WTC11 (cell line): ENCODE results near the gene FOXJ1. TPM values are rescaled to one million over a fixed set of nuclear protein-coding genes. Genes with fewer than 3 reads are reported as not detected.

Source experiments
- ATAC-seq: fragments of 200-7000 bp; cut with Tn5 transposase; 2 replicates; pipeline ENCODE4 v1.10.0; 2021; ENCODE audit warnings: mild to moderate bottlenecking, moderate library complexity
- CTCF ChIA-PET: fragments of 300-600 bp; sonication (Branson Sonifier 250); formaldehyde crosslinking; loops from one replicate; lab custom pipeline; 2021; ENCODE audit warnings: antibody characterized with exemption; lab: Charles Lee
- POLR2A ChIA-PET: fragments of 350-600 bp; sonication (Branson Sonifier 250); formaldehyde crosslinking; loops from one replicate; lab custom pipeline; 2021; ENCODE audit warnings: antibody characterized with exemption; lab: Charles Lee
- DNase-seq: peaks from one replicate; pipeline ENCODE4 v3.0.0; 2021; ENCODE audit warnings: low spot score
- H3K27ac Mint-ChIP-seq: 2 replicates; pipeline ENCODE4 v1.8.0; 2021; ENCODE audit warnings: mixed read lengths
- H3K27me3 Mint-ChIP-seq: 2 replicates; pipeline ENCODE4 v1.8.0; 2021; ENCODE audit warnings: low read depth, mild to moderate bottlenecking, moderate library complexity, mixed read lengths
- H3K36me3 Mint-ChIP-seq: 2 replicates; pipeline ENCODE4 v1.8.0; 2021; ENCODE audit warnings: mixed read lengths
- H3K4me1 Mint-ChIP-seq: 2 replicates; pipeline ENCODE4 v1.8.0; 2022; ENCODE audit warnings: mixed read lengths
- H3K4me3 Mint-ChIP-seq: 2 replicates; pipeline ENCODE4 v1.8.0; 2021; ENCODE audit warnings: mild to moderate bottlenecking, moderate library complexity, mixed read lengths
- H3K9me3 Mint-ChIP-seq: 2 replicates; pipeline ENCODE4 v1.8.0; 2021; ENCODE audit warnings: mixed read lengths
- CBFB ChIP-seq: sonication (generic); formaldehyde crosslinking; IDR thresholded peaks from 2 replicates; pipeline ENCODE4 v1.8.1; 2022; ENCODE audit warnings: mild to moderate bottlenecking, low read depth, missing genetic modification reagents
- ESRRA ChIP-seq: sonication (generic); formaldehyde crosslinking; IDR thresholded peaks from 2 replicates; pipeline ENCODE4 v1.8.1; 2022; ENCODE audit warnings: mild to moderate bottlenecking, missing genetic modification reagents, borderline replicate concordance
- ETV6 ChIP-seq: sonication (generic); formaldehyde crosslinking; IDR thresholded peaks from 2 replicates; pipeline ENCODE4 v1.8.1; 2022; ENCODE audit warnings: mild to moderate bottlenecking, missing genetic modification reagents
- GABPB1 ChIP-seq: sonication (generic); formaldehyde crosslinking; IDR thresholded peaks from 2 replicates; pipeline ENCODE4 v1.8.1; 2023; ENCODE audit warnings: mild to moderate bottlenecking, missing genetic modification reagents
- GTF2I ChIP-seq: fragments of 250-450 bp; sonication (Bioruptor Pico); conservative IDR thresholded peaks from 2 replicates; pipeline ENCODE4 v1.4.0; 2021; ENCODE audit warnings: mild to moderate bottlenecking
- NR1H2 ChIP-seq: sonication (generic); formaldehyde crosslinking; IDR thresholded peaks from 2 replicates; pipeline ENCODE4 v1.9.0; 2021; ENCODE audit warnings: mild to moderate bottlenecking, moderate library complexity, missing genetic modification reagents
- NR2C2 ChIP-seq: sonication (generic); formaldehyde crosslinking; IDR thresholded peaks from 2 replicates; pipeline ENCODE4 v1.8.0; 2022; ENCODE audit warnings: mild to moderate bottlenecking, missing genetic modification reagents
- NR3C1 ChIP-seq: sonication (generic); formaldehyde crosslinking; conservative IDR thresholded peaks from 2 replicates; pipeline ENCODE4 v1.8.1; 2023; ENCODE audit warnings: low read depth, mild to moderate bottlenecking, missing genetic modification reagents
- PRRX2 ChIP-seq: fragments of 250-450 bp; sonication (Bioruptor Pico); IDR thresholded peaks from 2 replicates; pipeline ENCODE4 v1.8.0; 2021; ENCODE audit warnings: mild to moderate bottlenecking
- TEAD1 ChIP-seq: sonication (generic); formaldehyde crosslinking; IDR thresholded peaks from 2 replicates; pipeline ENCODE4 v1.8.0; 2022; ENCODE audit warnings: mild to moderate bottlenecking, missing genetic modification reagents
- ZNF138 ChIP-seq: sonication (generic); formaldehyde crosslinking; conservative IDR thresholded peaks from 2 replicates; pipeline ENCODE4 v1.8.1; 2022; ENCODE audit warnings: mild to moderate bottlenecking, moderate library complexity, missing genetic modification reagents
- ZNF416 ChIP-seq: fragments of 250-450 bp; sonication (Bioruptor Pico); IDR thresholded peaks from 2 replicates; pipeline ENCODE4 v1.9.0; 2021; ENCODE audit warnings: mild to moderate bottlenecking, inconsistent platforms
- ZNF423 ChIP-seq: fragments of 250-450 bp; sonication (Bioruptor Pico); IDR thresholded peaks from 2 replicates; pipeline ENCODE4 v2.1.2; 2022; ENCODE audit warnings: mild to moderate bottlenecking, moderate library complexity
- total RNA-seq: library from RNA; stranded (reverse); gene quantifications from 3 replicates; pipeline ENCODE4 v1.2.3, GENCODE V29; 2021
- TF ChIP-seq, protein P1 (sequence below): fragments of 200-600 bp; IDR thresholded peaks from 2 replicates; pipeline ENCODE4 v1.8.0; 2022; ENCODE audit warnings: antibody characterized with exemption
- TF ChIP-seq, protein P2 (sequence below): sonication (generic); formaldehyde crosslinking; IDR thresholded peaks from 2 replicates; pipeline ENCODE4 v1.8.0; 2022; ENCODE audit warnings: mild to moderate bottlenecking, missing genetic modification reagents
- TF ChIP-seq, protein P3 (sequence below): sonication (generic); formaldehyde crosslinking; IDR thresholded peaks from 2 replicates; pipeline ENCODE4 v1.8.0; 2023; ENCODE audit warnings: missing genetic modification reagents

Gene FOXJ1
- total RNA-seq, 1 experiment from 2014 or later = 11.8 TPM

DNA sequence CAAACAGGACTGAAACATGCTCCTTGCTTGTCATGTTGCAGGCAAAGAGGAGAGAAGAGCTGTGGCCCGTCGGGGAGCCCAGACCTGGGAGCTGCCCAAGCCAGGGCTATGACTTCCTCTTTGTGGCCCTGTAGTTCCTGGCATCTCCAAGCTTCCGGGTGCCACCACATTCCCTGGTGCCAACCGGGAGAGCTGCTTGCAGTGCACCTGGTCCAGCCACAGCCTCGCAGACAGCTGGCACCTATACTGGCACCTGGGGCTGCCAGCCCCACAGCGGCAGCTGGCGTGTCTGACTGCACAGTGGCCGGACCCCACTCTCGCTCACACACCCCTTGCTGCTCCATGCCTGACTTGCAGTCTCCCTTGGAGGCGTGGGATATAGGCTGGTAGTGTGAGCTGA is 37.1 kb upstream of the FOXJ1 start (continued):
- TF ChIP-seq, protein P1, sequence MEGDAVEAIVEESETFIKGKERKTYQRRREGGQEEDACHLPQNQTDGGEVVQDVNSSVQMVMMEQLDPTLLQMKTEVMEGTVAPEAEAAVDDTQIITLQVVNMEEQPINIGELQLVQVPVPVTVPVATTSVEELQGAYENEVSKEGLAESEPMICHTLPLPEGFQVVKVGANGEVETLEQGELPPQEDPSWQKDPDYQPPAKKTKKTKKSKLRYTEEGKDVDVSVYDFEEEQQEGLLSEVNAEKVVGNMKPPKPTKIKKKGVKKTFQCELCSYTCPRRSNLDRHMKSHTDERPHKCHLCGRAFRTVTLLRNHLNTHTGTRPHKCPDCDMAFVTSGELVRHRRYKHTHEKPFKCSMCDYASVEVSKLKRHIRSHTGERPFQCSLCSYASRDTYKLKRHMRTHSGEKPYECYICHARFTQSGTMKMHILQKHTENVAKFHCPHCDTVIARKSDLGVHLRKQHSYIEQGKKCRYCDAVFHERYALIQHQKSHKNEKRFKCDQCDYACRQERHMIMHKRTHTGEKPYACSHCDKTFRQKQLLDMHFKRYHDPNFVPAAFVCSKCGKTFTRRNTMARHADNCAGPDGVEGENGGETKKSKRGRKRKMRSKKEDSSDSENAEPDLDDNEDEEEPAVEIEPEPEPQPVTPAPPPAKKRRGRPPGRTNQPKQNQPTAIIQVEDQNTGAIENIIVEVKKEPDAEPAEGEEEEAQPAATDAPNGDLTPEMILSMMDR = no peak
- TF ChIP-seq ZNF138 (CRISPR knock-in tag) = no peak

DNA sequence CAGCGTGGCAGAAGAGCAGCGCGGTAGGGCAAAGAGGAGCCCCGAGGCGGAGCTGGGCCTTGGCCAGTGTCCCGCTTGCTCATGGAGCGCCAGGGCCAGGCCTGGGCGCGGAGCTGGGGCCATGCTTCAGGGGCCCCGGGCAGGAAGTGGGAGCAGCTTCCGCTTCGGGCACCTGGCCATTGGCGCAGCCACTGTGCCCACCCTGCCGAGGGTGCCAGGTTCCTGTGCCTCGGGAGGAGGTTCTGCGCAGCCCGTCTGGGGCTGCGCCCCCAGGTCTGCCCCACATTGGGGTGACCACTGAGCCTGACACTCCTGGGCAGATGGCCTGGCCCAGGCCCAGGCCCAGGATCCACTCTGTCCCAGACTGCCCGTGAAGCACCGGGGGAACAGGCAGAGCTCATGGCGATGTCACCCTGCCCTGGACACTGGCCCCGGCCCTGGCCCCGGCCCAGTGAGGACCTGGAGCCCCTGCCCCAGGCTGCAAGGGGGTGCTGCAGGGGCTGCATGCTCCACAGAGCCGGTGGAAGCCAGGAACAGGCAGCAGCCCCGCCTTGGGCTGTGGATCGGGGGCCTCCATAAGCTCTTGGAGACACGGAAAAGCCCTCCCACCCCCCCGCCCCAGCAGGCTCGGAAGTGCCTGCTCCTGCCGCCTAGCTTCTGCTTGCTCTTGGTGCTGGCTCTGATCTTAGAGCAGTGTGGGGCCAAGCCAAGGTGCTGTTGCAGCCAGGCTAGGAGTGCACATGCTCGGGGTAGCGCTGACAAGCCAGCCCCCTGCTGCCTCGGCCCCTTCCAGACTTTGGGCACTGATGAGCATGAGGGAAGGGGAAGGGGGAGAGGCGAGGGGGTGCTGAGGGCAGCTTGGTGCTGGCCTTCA is 35.9 kb upstream of the FOXJ1 start:
- DNase-seq = no peak
- Mint-ChIP-seq H3K27me3 (peaks cover 4% of the 10 kb centered on the region; the same call in 1 of the 2 replicates), H3K27ac (no peak overlapping the region), H3K9me3 (no peaks in the 10 kb centered on the region), H3K4me1 (peaks cover 18% of the 10 kb centered on the region), H3K4me3 (no peak overlapping the region), H3K36me3 (no peaks in the 10 kb centered on the region)
- CTCF ChIA-PET = interaction anchor here (0.6 to 6.4 kb wide), 18 partner anchors 8 to 282 kb away, joined by 3 to 56 read pairs (median 5); no protein-coding TSS in a partner anchor
- peak; percentile 51 for ATAC-seq
- no peak for TF ChIP-seq ZNF423
- TF ChIP-seq, protein P2, sequence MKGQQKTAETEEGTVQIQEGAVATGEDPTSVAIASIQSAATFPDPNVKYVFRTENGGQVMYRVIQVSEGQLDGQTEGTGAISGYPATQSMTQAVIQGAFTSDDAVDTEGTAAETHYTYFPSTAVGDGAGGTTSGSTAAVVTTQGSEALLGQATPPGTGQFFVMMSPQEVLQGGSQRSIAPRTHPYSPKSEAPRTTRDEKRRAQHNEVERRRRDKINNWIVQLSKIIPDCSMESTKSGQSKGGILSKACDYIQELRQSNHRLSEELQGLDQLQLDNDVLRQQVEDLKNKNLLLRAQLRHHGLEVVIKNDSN = no peak
- no peak for TF ChIP-seq GTF2I (CRISPR knock-in tag)
- TF ChIP-seq NR2C2 (CRISPR knock-in tag) = no peak
- POLR2A ChIA-PET = no interaction called here

DNA sequence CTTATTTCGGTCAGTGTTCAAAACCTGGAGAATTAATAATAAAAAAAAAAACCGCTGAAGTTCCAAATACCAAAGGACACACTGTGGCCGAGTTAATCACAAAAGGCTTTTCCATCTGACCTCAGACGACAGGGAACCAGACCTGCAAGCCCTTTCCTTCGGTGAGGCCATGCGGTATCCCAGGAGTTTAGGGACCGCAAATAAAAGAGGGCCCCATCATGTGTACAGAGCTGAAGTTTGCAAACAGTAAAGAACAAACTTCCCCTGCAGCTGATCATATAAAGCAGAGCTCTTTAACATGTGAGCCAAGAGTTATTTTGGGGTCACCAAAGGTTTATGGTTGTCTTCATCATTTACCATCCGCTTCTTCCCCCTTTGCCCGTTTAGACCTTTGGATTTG is 33.0 kb upstream of the FOXJ1 start:
- TF ChIP-seq NR1H2 (CRISPR knock-in tag) (no peak), CBFB (no peak)
- TF ChIP-seq, all 79 proteins: peak for 0
- Mint-ChIP-seq H3K4me3 (no peak overlapping the region), H3K27me3 (no peaks in the 10 kb centered on the region), H3K36me3 (no peaks in the 10 kb centered on the region), H3K27ac (no peak overlapping the region), H3K9me3 (no peaks in the 10 kb centered on the region), H3K4me1 (peaks cover 11% of the 10 kb centered on the region)
- ATAC-seq (no peak), DNase-seq (no peak)
- ChIA-PET POLR2A (interaction anchor here (0.6 kb wide), 1 partner anchor 18 kb away, joined by 5 read pairs; no protein-coding TSS in a partner anchor), CTCF (interaction anchor here (1.3 to 1.8 kb wide), 4 partner anchors 8 to 106 kb away, joined by 3 to 12 read pairs (median 6); no protein-coding TSS in a partner anchor)

DNA sequence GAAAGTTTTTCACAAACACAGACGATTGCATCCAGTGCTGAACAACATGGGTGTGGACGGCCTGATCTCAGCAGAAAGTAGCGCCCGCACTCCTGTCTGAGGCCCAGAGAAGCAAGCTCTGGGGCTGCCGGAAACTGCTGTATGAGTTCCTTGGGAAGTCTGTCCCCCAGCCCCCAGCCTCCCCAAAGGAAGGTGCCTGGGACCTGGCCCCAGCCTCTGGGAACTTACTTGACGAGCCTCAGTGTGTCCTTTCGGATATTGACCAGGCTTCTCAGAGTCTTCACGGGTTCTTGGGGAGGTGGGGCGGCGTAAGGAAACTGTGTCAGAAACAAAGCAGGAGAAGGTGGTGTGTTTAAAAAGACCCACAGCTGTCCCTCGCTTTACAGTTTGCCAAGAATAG is 32.4 kb upstream of the FOXJ1 start:
- POLR2A ChIA-PET = interaction anchor here (0.6 kb wide), 1 partner anchor 19 kb away, joined by 5 read pairs; no protein-coding TSS in a partner anchor
- Mint-ChIP-seq H3K9me3 (no peaks in the 10 kb centered on the region), H3K27ac (0 out of 2 replicates have a peak overlapping the region, but pooled peaks have one; percentile 11)

DNA sequence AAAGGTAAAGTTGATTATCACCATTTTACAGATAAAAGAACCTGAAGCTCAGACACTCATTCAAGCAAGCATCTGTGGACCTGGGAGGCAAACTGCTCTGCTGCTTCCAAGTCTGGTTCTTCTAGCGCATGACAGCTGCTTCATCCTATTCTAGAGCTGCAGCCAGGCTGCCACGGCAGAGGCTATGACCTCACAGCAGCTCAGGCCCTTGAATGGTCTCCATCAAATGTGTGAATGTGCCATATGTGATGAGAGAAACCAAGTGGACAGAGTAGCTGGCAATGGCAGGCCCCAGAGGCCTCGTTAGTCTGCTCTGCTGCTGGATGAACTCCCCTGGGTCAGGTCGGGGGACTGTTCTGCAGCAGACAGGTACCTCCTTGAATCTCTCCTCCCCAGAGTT is 30.7 kb upstream of the FOXJ1 start:
- H3K9me3 Mint-ChIP-seq = no peaks in the 10 kb centered on the region
- ATAC-seq (no peak), DNase-seq (no peak)
- H3K36me3 Mint-ChIP-seq = no peaks in the 10 kb centered on the region
- no peaks in the 10 kb centered on the region for H3K27me3 Mint-ChIP-seq
- POLR2A ChIA-PET = no interaction called here
- H3K27ac Mint-ChIP-seq = no peak overlapping the region
- TF ChIP-seq NR1H2 (CRISPR knock-in tag) = no peak
- TF ChIP-seq, protein P3, sequence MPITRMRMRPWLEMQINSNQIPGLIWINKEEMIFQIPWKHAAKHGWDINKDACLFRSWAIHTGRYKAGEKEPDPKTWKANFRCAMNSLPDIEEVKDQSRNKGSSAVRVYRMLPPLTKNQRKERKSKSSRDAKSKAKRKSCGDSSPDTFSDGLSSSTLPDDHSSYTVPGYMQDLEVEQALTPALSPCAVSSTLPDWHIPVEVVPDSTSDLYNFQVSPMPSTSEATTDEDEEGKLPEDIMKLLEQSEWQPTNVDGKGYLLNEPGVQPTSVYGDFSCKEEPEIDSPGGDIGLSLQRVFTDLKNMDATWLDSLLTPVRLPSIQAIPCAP (CRISPR knock-in tag) = no peak
- TF ChIP-seq GABPB1 (CRISPR knock-in tag) = no peak
- TF ChIP-seq NR3C1 = no peak
- TF ChIP-seq ZNF416 = no peak
- peaks cover 11% of the 10 kb centered on the region for H3K4me1 Mint-ChIP-seq
- CTCF ChIA-PET = interaction anchor here (1.4 kb wide), 1 partner anchor 10 kb away, joined by 8 read pairs; no protein-coding TSS in a partner anchor
- no peak overlapping the region for H3K4me3 Mint-ChIP-seq

More for the DNA sequence above, 32.4 kb upstream of the FOXJ1 start:
- CTCF ChIA-PET = interaction anchor here (1.3 to 1.8 kb wide), 3 partner anchors 8 to 106 kb away, joined by 5 to 12 read pairs (median 6); no protein-coding TSS in a partner anchor
- DNase-seq (no peak), ATAC-seq (no peak)
- H3K27me3 Mint-ChIP-seq = no peaks in the 10 kb centered on the region
- peaks cover 11% of the 10 kb centered on the region for H3K4me1 Mint-ChIP-seq
- no peak overlapping the region for H3K4me3 Mint-ChIP-seq
- TF ChIP-seq, protein P3 (CRISPR knock-in tag) = no peak
- TF ChIP-seq ESRRA (CRISPR knock-in tag) (no peak), ETV6 (CRISPR knock-in tag) (no peak), TEAD1 (CRISPR knock-in tag) (no peak), PRRX2 (CRISPR knock-in tag) (no peak)
- no peaks in the 10 kb centered on the region for H3K36me3 Mint-ChIP-seq
